NOMO-1 treated with dmso at 0.1 percent for 144 hours (cell line): Measurements from ENCODE around the gene RAB11B.
"Not testable (repeated sequence)": the region's sequence is repeated elsewhere in the genome, so short reads cannot be mapped to it uniquely, and the experiment has no call there.

Experiments
- DNase-seq: peaks from one replicate; lab custom pipeline; 2025; ENCODE audit not compliant: unreplicated experiment; lab: John Stamatoyannopoulos, UW

The RAB11B gene

DNA sequence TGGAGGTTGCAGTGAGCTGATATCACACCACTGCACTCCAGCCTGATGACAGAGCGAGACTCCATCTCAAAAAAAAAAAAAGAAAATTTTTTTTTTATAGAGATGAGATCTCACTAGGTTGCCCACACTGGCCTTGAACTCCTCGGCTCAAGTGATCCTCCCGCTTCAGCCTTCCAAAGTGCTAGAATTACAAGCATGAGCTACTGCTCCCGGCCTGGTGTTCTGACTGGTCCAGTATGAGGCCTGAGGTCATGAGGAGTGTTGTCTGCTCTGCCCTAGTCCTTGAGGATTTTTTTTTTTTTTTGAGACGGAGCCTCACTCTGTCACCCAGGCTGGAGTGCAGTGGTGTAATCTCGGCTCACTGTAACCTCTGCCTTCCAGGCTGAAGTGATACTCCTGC is 35.2 kb downstream of the RAB11B start:
- DNase-seq, result not testable (repeated sequence)

DNA sequence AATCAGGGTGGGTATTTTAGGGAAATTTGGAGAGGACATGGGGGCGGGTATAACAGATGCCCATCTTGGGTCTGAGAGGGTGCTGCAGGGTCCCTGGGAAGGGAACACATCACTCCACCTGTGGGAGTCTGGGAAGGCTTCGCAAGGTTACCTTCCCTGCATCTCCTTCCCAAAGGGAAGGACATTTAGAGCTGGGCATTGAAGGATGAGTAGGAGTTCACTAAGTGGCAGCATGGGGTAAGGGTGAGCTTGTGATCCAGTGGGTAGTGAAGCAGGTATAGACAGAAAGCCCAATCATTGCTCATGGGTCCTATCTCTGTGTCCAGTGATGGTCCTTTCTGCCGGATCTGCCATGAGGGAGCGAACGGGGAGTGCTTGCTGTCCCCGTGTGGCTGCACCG is 36.1 kb downstream of the RAB11B start:
- DNase-seq, result no peak

DNA sequence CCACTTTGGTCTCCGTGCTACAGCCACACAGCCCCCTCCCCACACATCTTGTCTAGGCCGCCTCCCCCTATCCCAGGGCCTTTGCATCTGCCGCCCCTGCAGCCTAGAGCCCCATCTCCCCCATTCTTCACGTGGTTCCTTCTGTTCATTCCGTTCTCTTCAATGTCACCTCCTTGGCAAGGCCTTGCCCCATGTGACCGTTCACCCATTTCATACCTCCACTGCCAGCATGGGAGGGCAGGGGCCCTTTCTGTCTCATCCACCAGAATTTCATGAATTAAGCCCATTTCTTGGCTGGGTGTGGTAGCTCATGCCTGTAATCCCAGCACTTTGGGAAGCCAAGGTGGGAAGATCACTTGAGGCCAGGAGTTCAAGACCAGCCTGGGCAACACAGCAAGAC is 38.9 kb downstream of the RAB11B start:
- DNase-seq, result no peak

DNA sequence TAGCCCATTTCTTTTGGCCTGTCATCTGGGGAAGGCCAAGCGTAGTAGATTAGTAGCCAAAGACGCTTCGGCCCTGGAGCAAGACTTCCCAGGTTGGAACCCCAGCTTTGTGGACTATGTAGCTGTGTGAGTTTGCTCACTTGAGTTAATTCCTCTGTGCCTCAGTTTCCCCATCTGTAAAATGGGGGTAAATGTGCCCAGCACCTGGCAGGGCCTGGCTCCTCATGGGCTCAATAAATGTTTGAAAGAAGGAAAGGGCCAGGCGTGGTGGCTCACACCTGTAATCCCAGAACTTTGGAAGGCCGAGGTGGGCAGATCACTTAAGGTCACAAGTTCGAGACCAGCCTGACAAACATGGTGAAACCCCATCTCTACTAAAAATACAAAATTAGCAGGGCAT is 39.7 kb downstream of the RAB11B start:
- DNase-seq, result no peak

DNA sequence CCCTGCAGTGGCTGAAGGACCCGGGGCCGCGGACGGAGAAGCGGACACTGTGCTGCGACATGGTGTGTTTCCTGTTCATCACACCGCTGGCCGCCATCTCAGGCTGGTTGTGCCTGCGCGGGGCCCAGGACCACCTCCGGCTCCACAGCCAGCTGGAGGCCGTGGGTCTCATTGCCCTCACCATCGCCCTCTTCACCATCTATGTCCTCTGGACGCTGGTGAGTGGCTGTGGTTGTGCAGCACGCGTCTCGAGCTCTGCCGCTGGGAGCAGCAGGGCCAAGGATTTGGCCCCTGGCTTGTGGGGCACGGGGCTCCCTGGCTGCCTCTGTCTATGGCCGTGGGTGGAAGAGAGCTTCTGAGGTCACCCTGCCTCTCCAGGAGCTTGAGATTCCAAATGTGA is 40.5 kb downstream of the RAB11B start:
- no peak for DNase-seq

DNA sequence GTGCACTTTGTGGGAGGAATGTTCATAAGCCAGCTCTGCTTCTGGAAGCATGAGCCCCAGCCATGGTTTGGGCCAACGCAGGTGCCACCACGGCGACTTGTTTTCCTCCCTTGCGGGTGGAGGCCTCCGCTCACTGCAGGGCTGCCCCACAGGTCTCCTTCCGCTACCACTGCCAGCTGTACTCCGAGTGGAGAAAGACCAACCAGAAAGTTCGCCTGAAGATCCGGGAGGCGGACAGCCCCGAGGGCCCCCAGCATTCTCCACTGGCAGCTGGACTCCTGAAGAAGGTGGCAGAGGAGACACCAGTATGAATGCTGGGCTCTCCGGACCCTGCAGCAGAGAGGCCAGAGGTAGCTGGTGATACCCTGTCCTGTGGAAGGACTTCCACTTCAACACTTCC is 48.1 kb downstream of the RAB11B start:
- DNase-seq, result no peak

DNA sequence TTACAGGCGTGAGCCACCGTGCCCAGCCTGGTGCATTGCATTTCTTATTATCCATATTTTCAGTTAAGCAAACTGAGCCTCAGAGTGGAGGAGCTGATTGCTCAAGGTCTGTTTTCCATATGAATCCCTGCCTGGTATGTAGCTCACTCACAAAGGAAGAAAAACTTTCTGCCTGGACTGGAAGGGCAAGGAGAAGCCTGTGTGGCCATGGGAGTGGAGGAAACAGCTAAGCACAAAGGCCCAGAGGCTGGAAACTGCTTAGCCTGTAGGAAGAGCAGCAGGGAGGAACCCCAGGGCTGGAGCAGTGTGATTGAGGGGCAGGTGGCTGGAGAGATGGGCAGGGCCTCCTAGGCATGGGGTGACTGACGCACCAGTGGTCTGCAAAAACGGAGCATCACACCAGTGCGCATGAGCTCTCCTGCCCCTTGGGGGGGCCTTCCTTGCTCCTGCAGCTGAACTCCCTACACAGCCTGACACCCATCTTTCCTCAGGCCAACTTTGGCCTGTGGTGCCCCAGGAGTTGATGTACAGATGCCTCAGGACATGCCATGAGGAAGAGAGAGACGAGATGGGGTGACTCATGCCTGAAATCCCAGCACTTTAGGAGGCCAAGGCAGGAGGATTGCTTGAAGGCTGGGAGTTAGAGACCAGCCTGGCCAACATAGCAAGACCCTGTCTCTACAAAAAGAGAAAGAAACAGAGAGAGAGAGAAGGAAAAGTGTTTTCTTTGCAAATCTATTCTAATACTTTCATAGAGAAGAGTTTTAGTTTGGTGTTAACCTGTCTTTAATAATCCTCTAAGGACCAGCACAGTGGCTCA is 51.8 kb downstream of the RAB11B start:
- DNase-seq, result no peak

DNA sequence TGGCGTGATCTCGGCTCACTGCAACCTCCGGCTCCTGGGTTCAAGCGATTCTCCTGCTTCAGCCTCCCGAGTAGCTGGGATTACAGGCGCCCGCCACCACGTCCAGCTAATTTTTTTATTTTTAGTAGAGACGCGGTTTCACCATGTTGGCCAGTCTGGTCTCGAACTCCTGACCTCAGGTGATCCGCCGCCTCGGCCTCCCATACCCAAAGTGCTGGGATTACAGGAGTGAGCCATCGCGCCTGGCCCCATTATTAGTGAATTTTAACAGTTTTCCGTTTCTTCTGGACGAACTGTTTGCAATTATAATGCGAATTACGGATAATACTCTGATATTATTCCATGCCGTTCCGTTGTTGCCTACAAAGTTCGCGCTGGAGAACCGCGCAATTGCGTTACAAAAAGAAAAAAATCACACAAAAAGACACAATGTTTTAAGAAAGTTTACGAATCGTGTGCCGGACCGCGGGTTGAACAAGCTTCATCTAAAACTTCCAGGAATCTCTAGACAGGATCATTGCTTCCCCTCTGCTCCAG is 54.0 kb downstream of the RAB11B start:
- not testable (repeated sequence) for DNase-seq

DNA sequence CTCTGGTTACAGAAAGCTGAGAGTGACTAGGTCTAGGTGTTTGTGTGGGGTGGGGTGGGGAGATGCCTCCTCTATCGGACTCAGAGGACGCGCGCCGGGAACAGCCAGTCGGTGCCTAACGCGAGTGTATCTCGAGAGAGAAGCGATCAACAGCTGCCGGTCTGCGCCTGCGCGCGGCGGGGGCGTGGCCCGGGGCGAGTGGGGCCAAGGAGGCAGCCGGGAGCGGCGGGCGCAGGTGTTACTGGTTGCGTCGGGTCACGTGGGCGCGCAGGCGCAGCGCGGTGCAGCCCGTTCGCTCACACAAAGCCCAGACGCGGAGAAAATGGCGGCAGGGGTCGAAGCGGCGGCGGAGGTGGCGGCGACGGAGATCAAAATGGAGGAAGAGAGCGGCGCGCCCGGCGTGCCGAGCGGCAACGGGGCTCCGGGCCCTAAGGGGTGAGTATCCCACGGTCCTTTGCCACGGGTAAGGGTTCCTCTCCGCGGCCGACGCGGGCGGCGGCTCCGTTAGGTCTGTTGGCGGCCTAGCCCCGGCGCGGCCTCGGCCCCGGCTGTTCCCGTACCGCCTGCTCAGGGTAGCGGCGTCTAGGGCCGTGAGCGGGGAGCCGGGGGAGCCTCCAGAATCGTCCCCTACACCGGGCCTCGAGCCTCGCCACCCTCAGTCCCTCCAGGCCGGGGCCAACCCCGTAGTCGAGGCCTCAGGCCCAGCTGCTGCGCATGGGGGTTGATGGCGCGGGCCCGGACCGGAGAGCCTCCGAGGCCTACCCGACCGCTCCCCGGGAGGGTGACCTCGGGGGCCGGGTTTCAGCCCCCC is 54.7 kb downstream of the RAB11B start, which contains the start of gene HNRNPM:
HNRNPM (plus strand) TSS at position 299 of the 811 bp plus-strand sequence; CDS start at position 323, 24 bp downstream.
- peak; percentile 99 for DNase-seq

DNA sequence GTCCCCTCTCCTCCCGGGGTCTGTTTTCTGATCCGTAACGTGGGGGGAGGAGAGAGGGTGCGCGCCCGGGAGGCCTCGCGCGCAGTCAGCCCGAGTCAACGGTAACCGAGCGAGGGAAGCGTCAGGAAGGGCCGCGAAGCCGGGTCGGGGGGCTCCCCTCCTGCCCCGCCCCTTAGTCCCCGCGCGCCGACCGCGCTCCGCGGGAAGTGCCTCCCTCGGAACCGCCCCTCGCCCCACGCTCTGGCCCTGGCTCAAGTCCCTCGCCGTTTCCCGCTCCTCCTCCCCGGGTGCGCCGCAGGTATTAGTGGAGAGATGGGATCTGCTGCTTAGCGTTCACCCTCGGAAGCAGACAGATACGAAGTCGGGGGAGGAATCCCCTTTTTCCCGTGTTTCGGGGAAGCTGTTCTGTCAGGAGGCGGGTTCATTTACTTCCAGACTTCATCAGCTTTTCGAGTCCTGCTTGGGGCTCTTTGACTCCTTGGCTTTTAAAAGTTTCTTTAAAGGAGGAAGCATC is 55.4 kb downstream of the RAB11B start:
- DNase-seq, result no peak

DNA sequence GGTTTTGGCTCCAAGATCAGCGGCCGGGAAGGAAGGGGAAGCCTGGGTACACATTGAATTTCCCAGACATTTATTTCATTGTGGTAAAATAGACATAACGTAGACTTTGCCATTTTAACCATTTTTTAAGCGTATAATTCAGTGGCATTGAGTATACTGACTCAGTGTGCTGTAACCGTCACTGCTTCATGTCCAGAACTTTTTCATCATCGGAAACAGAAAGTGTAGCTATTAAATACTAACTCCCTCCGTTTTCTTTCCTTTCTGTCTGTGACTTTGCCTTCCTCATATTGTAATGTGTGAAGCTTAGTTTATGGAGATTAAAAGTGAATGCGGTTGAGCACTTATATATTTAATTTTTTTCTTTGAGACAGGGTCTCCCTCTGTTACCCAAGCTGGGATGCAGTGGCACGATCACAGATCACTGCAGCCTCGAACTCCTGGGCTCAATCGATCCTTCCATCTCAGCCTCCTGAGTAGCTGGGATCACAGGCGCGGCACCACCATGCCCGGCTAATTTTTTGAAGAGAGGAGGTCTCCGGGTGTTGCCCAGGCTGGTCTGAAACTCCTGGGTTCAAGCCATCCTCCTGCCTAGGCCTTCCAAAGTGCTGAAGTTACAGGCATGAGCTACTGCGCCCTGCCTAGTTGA is 56.0 kb downstream of the RAB11B start:
- no peak for DNase-seq

DNA sequence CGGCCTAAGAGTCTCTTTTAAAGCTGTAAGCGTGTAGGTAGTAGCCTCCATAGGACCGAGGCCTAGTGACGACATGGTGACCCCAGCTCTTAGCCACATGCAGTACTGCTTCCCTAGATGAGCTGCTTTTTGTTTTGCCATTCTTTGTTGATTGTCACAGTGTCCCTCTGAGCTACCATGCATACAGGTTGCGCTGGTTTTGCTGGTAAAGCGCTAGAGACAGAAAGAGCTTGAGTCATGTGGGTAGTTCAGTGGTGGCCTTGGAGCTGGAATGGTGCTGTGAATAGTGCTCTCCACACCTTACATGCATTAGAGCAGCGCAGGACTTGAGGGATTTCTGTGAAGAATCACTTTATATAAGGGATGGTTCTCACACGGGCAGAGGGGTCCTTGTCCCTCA is 59.7 kb downstream of the RAB11B start:
- DNase-seq, result no peak

DNA sequence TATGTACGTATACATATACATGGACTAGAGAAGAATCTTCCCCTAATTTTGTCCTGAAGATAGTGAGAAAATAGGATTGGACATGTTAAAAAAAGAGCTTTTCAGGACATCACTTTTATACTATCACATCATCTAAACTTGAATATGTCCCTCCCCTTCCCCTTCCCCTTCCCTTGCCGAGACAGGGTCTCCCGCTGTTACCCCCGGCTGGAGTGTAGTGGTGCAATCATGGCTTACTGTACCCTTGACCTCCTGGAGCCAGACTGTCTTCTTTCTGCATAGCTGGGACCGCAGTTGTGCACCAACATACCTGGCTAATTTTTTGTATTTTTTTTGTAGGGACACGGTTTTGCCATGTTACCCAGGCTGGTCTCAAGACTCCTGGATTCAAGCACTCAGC is 61.2 kb downstream of the RAB11B start:
- no peak for DNase-seq

DNA sequence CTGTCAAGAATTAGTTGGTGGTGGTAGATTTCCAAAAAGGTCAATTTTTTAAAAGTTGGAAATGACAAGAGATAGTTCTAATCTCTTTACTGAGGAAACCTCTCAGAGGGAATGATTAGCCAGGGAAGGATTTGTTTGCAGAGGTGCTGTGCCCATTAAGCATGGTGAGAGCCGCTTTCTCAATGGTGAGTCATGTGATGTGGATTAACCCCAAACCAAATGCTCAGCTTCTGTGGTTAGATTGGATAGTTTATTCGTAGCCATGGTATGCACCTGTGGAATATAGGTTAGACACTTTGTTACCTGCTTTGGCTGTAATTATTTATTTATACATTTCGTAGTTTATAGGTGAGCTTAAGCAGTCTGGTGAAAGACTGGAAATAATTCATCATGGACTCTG is 61.7 kb downstream of the RAB11B start:
- DNase-seq, result no peak

DNA sequence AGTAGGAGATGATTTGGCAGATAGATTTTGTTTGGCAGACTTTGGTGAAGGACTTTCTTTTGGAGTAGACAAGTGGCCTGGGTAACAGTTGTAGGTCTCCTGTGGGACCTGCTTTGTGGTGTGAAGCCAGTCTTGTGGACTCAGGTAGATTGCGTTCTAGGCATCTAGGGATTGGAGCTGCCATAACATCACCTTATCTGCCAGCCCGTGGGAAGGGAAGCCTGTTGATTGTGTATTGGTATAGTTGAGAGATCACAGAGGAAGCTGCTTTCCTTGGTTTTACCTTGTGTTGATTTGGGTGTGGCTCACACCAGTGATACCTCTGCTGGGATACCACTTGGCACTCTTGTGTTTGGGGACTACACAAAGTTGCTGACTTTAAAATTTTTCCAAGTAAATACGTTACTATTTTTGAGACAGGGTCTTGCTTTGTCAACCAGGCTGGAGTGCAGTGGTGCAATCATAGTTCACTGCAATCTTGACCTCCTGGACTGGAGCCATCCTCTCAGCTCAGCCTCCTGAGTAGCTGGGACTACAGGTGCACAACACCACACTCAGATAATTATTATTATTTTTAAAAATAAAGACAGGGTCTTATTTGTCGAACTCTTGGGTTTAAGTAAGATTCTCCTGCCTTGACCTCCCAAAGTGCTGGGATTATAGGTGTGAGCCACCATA is 62.4 kb downstream of the RAB11B start:
- DNase-seq, result no peak

DNA sequence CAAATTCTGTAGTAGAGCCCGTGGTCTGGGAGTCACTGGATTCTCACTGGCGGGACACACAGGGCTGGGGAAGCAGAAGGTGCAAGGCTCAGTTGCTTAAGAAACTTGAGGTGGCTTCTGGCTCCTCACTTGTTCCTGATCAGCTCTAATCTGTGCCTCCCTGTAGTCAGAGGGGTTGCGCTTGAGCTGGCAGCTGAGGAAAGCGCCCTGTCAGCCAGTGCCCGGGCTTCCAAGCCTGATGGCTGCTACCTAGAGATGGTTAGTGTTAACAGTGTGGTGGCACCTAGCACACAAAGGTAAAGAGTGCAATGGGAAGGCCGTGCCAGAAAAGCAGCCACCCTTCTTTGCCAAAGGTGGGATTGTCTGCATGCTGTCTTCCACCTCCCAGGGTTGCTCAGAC is 63.5 kb downstream of the RAB11B start:
- no peak for DNase-seq
